GM19351 (cell line): ENCODE data around the gene NECTIN1.

Source experiments
- ATAC-seq: cut with Tn5 transposase; IDR thresholded peaks from one replicate; pipeline ENCODE4 v1.9.1; 2021; ENCODE audit warnings: mild to moderate bottlenecking, moderate library complexity; ENCODE audit not compliant: unreplicated experiment

Gene NECTIN1

GRCh38 chr11:119728651-119729580 lies at the start of gene NECTIN1:
NECTIN1 (minus strand) TSS chr11:119729200; CDS start chr11:119728553, 647 bp downstream.
- ATAC-seq, result peak; percentile 83

GRCh38 chr11:119778391-119779194 lies 49.6 kb upstream of the NECTIN1 start:
- ATAC-seq, result no peak

- no peak for ATAC-seq
Measured at GRCh38 chr11:119777940-119778339, 48.9 kb upstream of the NECTIN1 start.

GRCh38 chr11:119776651-119777050 lies 47.7 kb upstream of the NECTIN1 start:
- no peak for ATAC-seq

- no peak for ATAC-seq
Measured at GRCh38 chr11:119776031-119776636, 47.1 kb upstream of the NECTIN1 start.

- no peak for ATAC-seq
Measured at GRCh38 chr11:119774172-119774763, 45.3 kb upstream of the NECTIN1 start.

GRCh38 chr11:119772641-119773415 lies 43.8 kb upstream of the NECTIN1 start:
- ATAC-seq, result no peak

GRCh38 chr11:119772076-119772475 lies 43.1 kb upstream of the NECTIN1 start:
- ATAC-seq, result no peak

GRCh38 chr11:119771172-119771770 lies 42.3 kb upstream of the NECTIN1 start:
- ATAC-seq, result no peak

GRCh38 chr11:119765628-119766027 lies 36.6 kb upstream of the NECTIN1 start:
- ATAC-seq, result no peak

- ATAC-seq, result no peak
Measured at GRCh38 chr11:119764108-119764868, 35.3 kb upstream of the NECTIN1 start.

GRCh38 chr11:119763071-119763728 lies 34.2 kb upstream of the NECTIN1 start:
- ATAC-seq, result no peak

GRCh38 chr11:119759747-119760412 lies 30.9 kb upstream of the NECTIN1 start:
- no peak for ATAC-seq

GRCh38 chr11:119759324-119759723 lies 30.3 kb upstream of the NECTIN1 start:
- ATAC-seq, result no peak

- ATAC-seq, result no peak
Measured at GRCh38 chr11:119758291-119758690, 29.3 kb upstream of the NECTIN1 start.

- no peak for ATAC-seq
Measured at GRCh38 chr11:119757378-119757777, 28.4 kb upstream of the NECTIN1 start.

GRCh38 chr11:119756169-119756865 lies 27.3 kb upstream of the NECTIN1 start:
- ATAC-seq, result no peak
